Activated CD8-positive, alpha-beta memory T cell treated with anti-CD3 and anti-CD28 coated beads, Interleukin-2, amount 50 U/mL, for 48 hours (primary cell): ENCODE measurements around the gene ZDHHC18.
"Not testable (repeated sequence)": the region's sequence is repeated elsewhere in the genome, so short reads cannot be mapped to it uniquely, and the experiment has no call there.

Source experiments
- DNase-seq: peaks from one replicate; pipeline ENCODE4 v3.0.0-alpha.2; 2020

The ZDHHC18 gene

DNA sequence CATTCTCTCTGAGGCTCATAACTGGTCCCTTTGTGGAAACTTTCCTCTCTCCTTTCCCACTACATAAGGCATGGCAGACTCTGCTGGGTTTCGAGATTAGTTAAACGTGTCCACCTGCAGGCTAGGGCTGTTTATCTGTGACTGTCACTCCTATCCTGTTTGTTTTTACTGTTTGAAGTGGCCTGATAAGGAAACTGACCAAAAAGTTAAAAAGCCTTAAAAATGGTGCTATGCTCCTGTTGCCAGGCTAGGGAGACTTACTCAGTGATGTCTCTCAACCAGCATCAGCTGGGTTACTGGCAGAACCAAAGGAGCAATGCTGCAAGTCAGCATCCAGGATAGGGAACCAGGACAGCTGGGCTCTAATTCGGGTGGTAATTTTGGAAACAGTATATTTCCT is 34.9 kb upstream of the ZDHHC18 start:
- no peak for DNase-seq

DNA sequence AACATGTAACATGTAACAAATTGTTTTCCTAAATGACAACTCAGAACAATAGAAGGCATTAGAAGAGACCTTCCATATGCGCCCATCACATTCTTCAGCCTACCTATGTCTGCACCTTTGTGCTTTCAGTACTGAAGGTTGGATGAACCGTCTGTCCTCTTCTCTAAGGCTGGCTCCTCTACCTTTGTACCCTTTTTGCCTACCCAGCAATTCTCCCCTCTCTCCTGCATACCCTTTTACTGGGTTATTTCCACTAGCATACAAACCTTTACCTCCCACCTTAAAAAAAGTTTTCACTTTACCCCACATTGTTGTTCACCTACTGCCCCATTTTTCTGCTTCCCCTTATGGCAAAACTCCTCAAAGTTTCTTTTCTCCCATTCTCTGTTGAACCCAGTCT is 33.6 kb upstream of the ZDHHC18 start:
- no peak for DNase-seq

DNA sequence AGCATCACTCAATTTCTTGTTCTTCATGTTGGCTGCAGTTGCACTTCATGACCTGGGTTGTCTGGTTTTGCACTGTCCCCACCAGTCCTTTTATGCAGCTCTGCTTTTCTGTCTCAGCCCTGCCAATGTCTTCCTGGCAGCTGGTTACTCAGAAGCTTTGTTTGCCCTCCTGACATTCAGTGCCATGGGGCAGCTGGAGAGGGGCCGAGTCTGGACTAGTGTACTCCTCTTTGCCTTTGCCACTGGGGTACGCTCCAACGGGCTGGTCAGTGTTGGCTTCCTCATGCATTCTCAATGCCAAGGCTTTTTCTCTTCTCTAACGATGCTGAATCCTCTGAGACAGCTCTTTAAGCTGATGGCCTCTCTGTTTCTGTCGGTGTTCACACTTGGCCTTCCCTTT is 32.1 kb upstream of the ZDHHC18 start:
- DNase-seq = no peak

DNA sequence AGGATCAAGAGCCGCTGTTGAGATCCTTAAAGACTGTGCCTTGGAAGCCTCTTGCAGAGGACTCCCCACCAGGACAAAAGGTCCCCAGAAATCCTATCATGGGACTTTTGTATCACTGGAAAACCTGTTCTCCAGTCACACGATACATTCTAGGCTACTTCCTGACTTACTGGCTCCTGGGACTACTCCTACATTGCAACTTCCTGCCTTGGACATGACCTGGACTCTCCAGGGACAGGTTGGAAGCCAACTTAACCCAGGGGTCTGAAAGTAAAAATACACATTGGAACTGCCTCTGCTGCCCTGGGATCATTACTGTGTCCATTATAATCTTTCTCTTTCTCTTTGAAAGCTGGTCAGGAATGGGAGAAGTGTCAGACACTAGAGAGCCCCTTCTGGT is 28.9 kb upstream of the ZDHHC18 start:
- DNase-seq = no peak

- peak; percentile 61 for DNase-seq
These were observed 26.9 kb upstream of the ZDHHC18 start for GRCh38 chr1:26799479-26800142.

- DNase-seq = not testable (repeated sequence)
These were observed 22.6 kb upstream of the ZDHHC18 start for GRCh38 chr1:26803932-26804331.

DNA sequence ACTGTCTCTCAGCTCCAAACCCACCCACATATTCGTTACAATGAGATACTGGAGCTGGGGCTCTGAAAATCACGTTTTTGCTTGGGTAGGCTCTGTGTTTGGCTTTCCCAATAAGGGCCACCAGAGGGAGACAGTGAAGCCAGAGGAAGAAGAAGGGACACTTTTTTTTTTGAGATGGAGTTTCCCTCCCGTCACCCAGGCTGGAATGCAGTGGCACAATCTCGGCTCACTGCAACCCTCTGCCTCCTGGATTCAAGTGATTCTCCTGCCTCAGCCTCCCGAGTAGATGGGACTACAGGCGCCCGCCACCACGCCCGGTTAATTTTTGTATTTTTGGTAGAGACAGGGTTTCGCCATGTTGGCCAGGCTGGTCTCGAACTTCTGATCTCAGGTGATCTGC is 16.4 kb upstream of the ZDHHC18 start:
- peak; percentile 74 for DNase-seq

- DNase-seq = no peak
These were observed 15.4 kb upstream of the ZDHHC18 start for GRCh38 chr1:26811057-26811456.

DNA sequence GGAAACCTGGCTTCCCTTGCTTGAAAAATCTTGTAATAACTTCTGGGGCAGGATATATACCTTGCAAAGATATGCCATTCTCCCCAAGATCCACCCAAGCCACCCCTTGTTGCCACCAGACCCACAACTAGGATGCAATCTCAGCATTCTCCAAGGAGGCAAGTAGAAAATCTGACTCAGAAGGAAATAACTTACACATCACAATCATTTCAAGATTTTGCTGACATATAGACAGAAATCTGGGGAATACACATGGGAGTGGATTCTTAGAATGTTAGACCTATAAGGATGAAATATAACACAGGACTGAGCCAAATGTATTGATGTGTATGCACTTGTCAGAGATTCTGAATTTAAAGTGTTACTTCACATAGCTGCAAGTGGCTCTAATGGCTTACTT is 14.8 kb upstream of the ZDHHC18 start:
- no peak for DNase-seq

DNA sequence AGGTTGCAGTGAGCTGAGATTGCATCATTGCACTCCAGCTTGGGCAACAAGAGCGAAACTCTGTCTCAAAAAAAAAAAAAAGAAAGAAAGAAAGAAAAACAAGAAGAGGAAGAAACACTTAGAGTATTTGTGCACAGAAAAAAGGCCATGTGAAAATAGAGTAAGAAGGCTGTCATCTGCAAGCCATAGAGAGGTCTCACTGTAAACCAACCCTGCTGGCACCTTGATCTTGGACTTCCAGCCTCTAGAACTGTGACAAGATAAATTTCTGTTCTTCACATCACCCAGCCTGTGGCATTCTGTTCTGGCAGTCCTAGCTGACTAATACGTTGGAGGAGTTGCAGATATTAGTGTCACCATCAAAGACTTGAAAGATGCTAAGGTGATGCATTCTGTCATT is 12.1 kb upstream of the ZDHHC18 start:
- DNase-seq = no peak

DNA sequence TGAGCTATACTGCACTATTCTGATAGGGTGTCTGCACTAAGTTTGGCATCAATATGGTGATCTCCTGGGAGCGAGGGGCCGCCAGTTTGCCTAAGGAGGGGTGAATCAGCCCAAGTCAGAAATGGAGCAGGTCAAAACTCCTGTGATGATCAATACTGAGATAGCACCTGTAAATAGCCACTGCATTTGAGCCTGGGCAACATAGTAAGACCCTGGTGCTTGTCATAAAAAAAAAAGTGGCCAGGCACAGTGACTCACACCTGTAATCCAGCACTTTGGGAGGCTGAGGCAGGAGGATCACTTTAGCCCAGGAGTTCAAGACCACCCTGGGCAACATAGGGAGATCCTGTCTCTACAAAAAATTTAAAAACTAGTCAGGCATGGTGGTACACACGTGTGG is 11.6 kb upstream of the ZDHHC18 start:
- no peak for DNase-seq

DNA sequence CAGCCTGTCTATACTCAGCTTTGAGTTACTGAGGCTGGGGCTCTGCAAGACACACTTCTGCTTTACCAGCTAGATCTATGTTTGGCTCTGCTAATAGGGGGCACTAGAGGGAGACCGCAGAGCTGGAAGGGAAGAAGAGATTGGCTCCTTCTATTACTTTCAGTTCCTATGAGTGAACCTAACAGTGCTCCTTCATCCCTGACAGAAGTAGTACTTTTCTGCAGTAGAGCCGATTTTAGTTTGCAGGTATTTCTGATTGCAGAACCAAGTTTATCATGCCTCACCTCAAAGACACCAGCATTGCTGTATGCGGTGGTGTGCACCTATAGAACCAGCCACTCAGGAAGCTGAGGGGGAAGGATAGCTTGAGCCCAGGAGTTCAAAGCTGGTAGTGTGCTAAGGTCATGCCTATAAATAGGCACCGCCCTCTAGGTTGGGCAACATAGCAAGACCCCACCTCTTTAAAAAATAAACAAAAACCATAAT is 5.7 kb upstream of the ZDHHC18 start:
- no peak for DNase-seq

DNA sequence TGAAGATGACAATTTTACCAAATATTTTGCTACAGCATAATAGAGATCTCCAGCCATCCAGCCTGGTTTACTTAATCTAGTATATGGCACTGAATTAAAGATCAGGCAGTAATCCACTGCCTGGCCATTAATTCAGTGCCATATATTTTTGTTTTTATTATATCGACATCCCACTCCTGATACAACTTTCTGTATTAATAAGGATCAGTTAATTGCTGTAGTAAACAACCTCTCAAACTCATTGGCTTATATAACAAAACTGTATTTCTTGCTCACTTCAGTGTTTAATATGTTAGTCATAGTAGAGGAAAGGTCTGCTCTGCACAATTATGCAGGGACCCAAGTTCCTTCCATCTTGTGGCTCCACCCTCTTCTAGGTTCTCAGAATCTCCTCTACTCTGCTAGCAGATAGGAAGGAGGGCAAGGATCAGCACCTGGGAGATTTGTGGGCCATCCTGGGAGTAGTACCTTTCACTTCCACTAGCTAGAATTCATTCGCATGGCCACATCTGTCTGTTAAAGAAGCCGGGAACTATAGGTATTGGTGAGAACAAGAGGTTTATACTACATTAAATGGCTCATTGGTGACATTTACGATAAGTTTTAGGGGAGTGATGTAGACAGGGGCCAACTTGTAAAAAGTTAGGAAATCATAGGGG is 3.6 kb upstream of the ZDHHC18 start:
- no peak for DNase-seq

- DNase-seq = no peak
These were observed 1.8 kb upstream of the ZDHHC18 start for GRCh38 chr1:26824731-26825130.

DNA sequence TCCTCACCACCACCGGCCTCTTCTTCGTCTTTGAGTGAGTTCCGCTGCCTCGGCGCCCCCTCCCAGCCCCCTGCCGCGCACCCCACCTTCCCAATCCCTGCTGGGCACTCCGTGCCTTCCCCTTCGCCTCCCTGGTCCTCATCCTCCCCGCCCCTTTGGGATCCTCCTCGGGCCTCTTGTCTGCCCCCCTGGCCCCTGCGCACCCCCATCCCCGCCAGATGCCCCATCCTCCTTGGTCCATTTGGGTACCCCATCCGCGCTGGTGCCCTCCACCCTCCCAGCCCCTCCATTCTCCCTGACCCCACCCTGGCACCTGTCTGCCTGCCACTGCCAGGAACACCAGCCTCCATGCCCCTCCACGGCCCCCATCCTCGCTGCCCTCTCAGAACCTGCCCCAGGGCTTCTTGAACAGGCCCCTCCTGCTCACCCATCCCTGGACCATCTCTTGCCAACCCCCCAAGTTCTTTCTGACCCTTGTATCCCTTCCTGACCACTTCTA is 667 bp downstream of the ZDHHC18 start:
- DNase-seq = no peak

- no peak for DNase-seq
These were observed 1.2 kb downstream of the ZDHHC18 start for GRCh38 chr1:26827663-26828062.

GRCh38 chr1:26828411-26828991 is 2.0 kb downstream of the ZDHHC18 start:
- DNase-seq = no peak

GRCh38 chr1:26829184-26829911 is 2.9 kb downstream of the ZDHHC18 start:
- DNase-seq = no peak

GRCh38 chr1:26831059-26831458 is 4.6 kb downstream of the ZDHHC18 start:
- DNase-seq = no peak

DNA sequence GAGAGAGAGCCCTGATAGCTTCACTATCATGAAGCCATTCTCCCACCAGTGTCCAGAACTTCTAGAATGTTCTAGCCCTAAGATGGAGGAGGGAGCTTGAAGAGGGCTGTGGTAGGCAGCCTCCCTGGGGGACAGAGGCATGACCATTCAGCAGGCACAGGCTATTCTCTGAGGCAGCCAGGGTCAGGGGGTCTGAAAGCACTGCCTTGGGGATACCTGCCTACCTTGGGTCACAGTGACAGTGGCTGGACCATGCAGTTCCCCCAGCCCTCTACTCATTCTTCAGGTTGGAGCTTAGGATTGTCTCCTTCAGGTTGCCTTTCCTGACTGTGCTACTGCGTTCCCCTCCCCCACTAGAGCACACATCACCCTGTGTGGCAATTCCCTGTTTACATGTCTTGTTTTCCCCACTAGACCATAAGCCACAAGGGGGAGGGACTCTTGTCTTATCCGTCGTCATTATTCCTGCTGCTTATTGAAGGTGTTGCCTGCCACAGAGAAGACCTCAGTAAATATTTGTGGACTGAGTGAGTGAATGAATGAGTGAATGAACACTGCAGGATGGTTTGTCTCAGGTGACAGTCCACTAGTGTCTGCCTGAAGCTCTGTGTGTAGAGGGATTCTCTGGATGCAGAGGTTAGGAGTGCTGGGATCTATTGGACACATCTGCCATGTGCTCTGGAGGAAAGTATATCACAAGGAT is 5.2 kb downstream of the ZDHHC18 start:
- no peak for DNase-seq

DNA sequence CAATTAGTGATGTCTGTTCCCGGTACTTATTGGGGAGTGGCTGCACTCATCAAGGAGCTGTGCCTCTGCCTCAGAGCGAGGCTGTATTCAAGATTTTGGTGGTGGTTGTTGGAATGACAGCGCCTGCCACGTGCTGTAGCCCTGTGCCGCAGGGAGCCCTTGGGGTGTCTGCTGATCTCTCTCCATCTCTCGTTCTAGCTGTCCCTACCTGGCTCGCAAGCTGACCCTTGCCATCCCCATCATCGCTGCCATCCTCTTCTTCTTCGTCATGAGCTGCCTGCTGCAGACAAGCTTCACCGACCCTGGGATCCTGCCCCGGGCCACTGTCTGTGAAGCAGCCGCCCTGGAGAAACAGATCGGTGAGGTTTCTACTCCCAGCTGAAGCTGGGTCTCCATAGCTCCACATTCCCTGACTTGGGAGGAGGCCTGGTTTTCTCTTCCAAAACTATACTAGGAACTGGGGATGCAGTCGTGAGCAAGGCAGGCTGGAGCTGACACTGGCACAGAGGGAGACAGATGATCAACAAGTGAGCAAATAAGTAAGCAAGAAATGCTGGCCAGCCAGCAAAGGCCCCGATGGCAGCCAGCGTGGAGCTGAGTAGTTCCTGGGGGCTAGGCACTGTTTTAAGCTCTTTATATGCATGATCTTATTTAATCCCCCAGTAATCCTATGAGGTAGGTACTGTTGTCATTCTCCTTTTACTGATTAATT is 5.9 kb downstream of the ZDHHC18 start:
- no peak for DNase-seq
